NCI-H1105 (cell line): Measurements from ENCODE around the gene AP1S3.
A peak's percentile ranks its signal among the peaks of the same experiment; 100 is the strongest.
"Not testable (repeated sequence)": the region's sequence is repeated elsewhere in the genome, so short reads cannot be mapped to it uniquely, and the experiment has no call there.

ENCODE experiments used
- DNase-seq: peaks from one replicate; lab custom pipeline; 2025; lab: John Stamatoyannopoulos, UW

AP1S3 gene

DNA sequence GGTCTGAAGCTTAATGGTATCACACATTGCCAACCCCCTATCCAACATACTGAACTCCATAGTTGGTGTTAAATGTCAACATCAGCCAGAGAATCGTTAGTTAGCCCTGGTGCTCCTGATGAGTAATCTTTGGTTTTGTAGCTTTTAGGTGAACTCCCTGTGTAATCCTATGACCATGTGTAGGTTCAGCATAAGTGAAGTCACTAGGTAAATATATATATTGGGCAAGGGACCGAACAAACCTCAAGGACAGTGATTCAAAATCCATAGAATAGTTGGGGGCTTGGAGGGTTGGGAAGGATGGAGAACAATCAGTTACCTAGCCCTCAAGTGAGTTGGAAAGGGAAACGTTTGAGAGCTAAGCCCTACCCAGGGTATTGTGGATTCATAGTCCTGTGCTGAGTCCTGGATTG, 16.0 kb upstream of the AP1S3 start:
- no peak for DNase-seq

DNA sequence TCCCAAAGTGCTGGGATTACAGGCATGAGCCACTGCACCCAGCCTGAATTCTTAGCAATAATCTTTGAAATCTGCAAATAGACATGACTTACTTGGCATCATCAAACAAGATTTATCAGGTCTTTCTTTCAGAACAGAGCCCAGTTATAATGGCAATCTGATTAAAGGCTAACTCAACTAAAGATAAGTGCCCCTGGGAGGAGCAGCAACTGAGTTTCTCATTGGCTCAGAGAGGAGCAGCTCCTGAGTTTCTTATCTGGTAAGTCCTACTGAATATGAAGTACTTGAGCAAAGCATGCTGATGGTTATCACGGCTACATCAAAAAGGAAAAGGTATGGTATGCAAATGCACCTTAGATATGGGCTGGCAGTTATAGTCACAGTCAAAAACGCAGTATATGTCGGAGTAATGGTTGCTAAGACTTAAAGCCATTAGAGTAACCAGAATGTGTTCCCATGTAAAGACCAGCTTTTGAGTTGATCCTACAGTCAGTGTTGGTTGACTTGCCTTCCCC, 15.0 kb upstream of the AP1S3 start:
- no peak for DNase-seq

DNA sequence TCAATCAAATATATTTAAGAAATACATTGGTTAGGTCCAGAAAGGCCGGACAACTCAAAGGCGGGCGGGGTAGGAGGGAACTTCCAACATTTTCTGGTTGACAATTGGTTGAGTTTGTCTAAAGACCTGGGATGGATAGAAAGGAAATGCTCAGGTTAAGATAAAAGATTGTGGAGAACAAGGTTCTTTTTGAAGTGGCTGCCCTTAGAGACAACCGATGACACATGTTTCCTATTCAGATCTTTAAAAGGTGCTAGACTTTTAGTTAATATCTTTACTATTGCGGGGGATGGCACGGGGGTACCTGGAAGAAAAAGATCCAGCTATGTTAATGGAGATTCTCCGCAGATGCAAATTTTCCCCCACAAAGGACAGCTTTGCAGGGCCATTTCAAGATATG, 10.0 kb upstream of the AP1S3 start:
- DNase-seq, result no peak

DNA sequence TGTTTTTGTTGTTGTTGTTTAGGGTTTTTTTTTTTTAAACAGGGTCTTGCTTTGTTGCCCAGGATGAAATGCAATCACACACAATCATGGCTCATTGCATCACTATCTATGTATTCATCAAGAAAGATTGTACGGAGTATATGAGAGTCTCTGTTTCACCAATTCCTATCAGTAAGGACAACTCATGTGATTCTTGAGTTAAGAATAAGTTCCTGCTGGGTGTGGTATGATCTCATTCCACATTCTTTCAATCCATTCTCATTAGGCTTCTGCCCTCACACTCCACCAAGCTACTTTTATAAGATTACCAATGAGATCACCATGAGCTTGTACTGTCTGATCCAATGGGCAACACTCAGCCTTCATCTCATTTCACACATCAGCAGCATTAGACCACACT, 9.1 kb upstream of the AP1S3 start:
- no peak for DNase-seq

DNA sequence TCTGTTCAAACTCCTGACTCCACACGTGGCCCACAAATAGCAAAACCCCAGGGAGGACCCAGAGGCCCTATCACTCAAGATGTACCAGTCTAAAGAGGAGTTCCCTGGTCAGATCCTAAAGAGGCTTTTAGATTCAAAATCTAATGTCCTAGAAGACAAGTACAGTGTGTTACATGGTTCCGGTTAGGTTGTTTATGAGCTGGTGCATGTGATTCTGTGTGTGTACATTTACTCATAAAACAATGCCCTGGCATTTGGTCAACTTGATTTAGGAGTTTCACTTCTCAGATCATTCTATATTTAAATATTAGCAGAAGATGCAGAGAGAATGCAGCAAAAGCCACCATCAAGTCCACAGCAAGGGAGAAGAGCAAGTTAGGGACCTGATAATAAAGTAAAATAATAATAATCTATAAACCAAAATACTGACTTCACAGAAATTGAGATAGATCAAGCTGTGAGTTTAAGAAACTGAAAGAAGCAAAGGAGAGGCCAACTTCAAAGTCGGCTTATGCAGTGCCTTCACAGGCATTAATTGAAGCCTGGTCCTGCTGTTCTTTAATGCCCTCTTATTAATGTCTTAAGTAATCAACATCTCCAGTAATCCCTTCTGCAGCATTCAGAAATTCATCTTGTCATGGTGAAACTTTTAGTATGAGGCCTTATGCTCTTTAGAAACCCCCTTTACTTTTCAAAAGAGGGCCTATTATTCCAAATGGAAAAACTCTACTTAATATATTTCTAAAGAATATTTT, 4.2 kb upstream of the AP1S3 start:
- no peak for DNase-seq

DNA sequence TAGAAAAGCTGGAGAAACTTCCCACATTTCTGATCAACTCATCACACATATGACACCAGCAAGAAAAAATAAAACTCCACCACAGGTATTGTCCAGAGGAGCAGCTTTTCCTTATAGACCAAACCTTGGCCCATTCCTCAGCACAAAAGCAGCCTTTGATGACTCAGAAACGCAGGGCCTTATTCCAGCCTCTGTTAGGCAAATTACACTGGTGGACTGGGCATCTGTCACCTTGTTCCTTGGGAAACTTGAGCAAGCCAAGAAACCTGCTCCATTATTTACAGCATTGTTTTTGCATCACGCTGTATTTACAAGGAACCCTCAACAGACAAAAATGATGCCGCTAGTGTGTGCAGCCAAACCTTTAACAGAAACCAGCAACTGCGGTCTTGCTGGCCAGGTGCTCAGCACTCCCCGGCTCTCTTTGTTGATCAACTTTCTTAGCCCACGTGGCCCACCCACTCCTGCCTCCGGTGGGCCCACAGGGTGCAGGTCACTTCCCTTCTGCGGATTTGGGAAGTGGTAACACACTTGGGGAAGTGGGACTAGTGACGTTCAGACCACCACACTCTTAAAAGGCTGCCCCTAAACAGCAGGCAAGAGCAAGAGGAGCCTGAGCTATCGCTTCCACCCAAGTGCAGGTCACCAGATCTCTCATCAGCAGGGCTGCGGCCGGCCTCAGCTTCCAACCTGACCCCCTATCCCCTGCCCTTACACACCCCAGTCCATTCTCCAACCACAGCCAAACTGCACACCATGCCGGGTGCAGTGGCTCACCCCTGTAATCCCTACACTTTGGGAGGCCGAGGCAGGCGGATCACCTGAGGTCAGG, 1.5 kb downstream of the AP1S3 start:
- no peak for DNase-seq

DNA sequence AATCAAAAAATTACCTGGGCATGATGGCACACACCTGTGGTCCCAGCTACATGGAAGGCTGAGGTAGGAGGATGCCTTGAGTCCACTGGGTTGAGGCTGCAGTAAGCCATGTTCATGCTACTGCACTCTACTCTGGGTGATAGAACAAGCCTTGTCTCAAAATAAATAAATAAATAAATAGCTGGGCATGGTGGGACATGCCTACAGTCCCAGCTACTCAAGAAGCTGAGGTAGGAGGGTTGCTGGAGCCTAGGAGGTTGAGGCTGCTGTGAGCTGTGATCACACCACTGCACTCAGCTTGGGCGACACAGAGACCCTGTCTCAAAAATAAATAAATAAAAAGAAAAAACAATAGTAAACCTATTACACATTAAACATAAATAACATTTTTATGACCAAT, 3.0 kb downstream of the AP1S3 start:
- DNase-seq, result no peak

DNA sequence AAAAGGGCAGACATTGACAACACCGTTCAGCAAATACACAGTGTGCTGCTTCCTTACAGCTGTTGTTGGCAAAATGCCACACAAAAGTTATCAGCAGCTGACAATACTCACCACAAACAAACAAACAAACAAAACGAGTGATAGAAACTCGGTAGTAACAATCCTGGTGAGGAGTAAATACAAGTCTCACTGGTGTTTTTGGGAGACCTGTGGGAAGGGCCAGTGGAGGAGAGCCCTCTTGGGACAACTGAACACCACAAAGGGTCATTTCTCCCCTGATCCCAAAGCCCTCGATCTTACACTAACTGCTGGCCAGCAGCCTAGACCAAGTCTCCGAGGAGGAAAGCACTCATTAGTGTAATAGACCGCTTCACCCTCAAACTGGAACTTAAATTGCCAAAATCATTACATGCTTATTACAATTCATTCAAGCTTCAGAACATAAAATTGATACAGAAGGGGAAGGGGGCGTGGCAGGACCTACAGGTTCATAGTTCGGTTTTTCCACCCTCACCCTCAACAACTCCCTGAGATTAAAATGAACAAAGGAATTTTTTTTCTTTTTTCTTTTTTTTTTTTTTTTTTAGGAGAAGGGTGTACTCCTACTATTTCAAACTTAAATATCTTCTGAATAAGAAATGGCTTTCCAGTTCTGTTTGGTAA, 5.0 kb downstream of the AP1S3 start:
- DNase-seq, result peak; percentile 39

DNA sequence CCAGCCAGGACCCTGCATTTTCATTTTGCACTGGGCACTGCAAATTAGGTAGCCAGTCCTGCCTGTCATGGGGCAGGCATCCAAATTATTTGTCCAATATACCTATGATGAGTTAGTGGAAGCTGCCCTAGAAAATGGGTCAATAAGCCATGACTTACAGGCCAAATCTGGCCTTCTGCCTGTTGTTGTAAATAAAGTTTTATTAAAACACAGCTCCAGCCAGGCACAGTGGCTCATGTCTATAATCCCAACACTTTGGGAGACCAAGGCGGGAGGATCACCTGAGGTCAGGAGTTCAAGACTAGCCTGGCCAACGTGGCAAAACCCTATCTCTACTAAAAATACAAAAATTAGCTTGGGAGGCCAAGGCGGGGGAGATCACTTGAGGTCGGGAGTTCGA, 8.3 kb downstream of the AP1S3 start:
- no peak for DNase-seq

DNA sequence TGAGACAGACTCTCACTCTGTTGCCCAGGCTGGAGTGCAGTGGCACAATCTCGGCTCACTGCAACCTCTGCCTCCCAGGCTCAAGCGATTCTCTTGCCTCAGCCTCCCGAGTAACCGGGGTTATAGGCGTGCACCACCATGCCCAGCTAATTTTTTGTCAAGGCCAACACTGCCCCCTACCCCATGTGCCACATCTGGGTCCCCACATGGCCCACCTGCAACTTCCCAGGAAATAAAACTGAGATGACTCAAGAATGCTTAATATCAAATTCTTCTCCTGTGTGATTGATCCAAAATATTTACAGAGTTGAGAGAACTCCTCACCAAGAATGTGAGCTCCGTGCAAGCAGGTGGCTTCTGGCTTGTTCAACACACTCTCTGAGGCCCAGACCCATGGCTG, 9.1 kb downstream of the AP1S3 start:
- DNase-seq, result no peak

DNA sequence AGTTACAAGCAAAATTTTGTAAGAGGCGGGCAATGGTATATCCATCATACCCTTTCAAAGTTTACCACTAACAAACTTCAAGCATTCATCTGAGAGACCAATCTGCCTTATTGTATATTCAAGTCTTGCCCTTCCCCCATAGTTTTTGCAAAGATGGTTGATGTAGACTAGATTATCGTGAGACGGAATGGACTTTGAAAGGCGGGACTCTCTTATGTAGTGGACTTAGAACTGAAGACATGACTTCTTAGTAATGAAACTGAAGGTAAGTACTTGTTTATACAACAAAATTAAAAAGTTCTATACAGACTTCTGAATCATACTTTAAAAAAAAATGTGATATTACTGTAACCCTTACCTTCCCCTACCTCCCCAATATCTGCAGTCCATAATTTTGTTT, 10.4 kb downstream of the AP1S3 start:
- DNase-seq, result no peak

DNA sequence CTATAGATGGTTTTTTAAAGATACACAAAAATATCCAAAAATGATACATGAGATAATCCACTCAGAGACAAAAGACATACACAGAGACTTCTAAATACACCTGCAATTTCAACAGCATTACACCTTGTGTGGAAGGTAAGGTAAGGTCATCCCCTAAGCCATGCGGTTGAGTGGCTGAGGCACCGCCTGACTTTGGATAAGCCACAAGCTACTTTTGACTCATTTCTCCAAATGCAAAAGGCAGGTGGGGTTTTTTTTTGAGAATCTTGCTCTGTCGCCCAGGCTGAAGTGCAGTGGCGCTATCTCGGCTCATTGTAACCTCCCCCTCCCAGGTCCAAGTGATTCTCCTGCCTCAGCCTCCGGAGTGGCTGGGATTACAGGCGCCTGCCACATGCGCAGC, 13.1 kb downstream of the AP1S3 start:
- no peak for DNase-seq

DNA sequence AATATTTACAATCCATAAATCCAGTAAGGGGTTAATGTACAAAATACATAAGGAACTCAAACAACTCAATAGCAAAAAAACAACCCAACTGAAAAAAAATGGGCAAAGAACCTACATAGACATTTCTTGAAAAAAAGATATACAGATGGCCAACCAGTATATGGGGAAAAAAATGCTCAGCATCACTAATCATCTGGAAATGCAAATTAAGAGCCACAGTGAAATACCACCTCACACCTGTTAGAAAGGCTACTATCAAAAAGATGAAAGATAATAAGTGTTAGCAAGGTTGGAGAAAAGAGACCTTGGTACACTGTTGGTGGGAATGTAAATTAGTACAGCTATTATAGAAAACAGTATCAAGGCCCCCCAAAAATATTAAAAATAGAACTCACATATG, 14.6 kb downstream of the AP1S3 start:
- DNase-seq, result no peak

DNA sequence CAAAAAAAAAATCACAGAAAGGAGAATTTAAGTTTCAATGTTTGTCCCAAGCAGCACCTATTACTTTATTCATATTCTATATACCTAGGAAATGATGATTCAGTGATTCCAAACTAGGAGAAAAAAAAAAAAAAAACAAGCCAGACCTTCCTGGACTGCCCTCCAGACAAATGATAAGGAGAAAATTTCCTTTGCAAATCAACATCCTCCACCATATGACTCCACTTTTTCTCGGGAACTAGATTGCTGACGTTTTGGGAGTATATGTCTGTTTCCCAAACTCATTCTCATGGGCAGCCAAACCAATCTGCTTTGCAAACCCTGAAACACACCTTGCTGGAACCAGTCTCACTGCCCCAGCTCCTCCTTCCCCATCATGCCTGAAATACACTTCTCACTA, 16.8 kb downstream of the AP1S3 start:
- no peak for DNase-seq

DNA sequence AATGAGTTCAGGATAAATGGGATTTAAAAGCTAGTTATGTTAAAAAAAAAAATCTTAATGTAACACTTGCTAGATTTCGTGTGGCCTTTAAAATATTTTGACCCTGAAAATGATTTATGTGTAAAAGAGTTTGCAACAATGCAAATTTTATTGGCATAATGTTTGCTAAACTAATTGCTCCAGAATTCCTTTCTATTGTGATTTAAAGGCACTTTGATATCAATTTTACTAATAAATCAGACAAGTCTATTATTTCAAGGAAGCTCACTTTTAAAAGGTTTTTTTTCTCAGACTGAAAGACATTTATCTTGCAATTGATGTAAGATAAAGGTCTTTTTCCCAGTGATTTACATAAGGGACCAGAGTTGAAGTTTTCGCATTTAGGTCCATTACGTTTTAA, 17.5 kb downstream of the AP1S3 start:
- no peak for DNase-seq

DNA sequence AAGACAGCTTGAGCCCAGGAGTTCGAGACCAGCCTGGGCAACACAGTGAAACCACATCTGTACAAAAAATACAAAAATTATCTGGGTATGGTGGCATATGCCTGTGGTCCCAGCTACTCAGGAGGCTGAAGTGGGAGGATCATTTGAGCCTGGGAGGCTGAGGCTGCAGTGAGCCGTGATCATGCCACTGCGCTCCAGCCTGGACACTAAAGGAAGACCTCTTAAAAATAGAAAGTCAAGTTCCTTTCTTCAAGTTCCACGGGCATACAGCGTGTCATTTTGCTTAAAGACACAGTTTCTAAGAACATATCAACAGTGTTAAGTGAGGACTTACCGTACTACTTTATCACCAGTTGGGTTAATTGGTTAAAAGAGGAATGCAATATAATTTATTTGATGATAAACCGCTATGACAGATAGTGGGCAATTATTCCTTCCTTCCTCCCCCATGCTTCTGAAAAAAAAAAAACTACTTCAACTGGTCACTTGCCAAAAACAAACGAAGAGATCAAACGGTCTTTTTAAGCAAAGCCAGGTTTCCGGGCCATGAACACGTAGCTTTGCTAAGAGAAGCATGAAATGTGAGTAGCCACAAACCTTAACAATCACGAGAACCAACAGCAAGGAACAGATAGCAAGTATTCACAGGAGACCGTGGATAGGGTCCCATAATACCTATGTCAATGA, 21.4 kb downstream of the AP1S3 start:
- DNase-seq, result no peak

DNA sequence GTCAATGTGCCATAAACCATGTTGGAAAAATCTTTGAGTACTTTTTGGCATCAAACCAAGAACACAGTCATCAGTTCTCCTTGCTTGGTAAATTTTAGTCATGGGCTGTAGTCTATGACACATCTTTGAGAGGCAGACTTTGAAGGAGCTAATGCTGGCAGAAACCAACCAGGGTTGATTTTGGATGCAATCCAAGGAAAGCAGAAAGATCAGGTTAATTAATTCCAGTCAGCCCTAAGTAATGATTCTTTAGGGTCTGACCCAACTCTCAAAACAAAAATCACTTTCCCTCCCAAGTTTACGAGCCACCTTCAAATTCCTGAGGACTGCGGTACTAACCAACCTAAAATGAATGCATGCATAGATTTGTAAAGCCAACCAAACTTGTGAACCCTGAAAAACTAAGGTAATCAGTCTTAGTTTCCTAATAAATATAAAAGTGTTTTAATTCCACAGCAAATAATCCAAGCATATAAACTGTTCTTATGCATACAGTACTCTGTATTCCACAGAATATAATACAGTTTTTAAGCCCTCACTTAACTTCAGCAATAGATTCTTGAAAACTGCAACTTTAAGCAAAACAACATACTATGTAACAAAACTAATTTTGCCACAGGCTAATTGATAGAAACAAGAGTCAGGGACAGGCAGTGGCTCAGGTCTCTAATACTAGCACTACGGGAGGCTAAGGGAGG, 22.0 kb downstream of the AP1S3 start:
- DNase-seq, result peak; percentile 46

DNA sequence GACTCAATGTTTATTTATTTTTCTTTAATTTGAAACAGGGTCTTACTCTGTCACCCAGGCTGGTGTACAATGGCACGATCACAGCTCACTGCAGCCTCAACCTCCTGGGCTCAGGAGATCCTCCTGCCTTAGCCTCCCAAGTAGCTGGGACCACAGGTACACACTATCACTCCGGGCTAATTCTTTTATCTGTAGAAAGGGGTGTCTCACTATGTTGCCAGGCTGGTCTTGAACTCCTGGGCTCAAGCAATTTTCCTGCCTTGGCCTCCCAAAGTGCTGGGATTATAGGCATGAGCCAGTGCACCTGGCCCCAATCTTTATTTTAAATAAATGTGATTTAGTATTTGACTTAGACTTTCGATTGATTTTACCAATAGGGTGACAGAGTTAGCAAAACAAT, 22.6 kb downstream of the AP1S3 start:
- not testable (repeated sequence) for DNase-seq

DNA sequence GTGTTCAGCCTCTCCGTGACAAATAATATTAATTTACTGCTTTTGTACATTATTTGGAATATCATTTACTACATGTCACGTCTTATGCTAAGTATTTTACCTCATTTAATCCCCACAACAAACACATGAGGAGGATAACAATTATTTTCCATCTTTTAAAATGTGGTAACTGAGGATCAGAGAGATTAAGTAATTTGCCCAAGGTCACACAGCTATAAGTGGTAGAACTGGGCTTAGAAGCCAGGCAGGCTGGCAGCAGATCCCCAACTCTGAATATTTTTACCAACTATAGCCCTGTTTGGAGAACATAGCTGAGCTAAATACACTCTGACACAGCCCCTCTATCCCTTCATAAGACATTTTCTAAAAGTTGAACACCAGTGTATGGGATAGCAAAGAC, 24.1 kb downstream of the AP1S3 start:
- no peak for DNase-seq

DNA sequence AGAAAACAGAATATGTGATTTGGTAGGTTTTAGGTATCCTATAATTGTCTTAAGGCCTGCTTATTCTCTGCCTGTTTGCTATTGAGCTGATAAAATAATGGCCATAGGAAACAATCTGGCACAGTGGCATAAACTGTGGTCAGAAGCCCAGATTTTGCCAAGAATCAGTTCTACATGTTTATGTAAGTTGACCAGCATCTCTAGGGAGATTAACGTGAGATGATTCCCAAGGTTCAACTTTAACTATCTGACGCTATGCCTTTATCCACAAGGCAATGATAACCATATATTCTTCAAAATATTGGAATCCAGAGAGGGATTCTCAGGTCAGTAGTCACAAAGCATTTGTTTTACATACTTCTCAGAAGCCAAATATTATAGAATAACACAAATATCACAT, 25.6 kb downstream of the AP1S3 start:
- no peak for DNase-seq

DNA sequence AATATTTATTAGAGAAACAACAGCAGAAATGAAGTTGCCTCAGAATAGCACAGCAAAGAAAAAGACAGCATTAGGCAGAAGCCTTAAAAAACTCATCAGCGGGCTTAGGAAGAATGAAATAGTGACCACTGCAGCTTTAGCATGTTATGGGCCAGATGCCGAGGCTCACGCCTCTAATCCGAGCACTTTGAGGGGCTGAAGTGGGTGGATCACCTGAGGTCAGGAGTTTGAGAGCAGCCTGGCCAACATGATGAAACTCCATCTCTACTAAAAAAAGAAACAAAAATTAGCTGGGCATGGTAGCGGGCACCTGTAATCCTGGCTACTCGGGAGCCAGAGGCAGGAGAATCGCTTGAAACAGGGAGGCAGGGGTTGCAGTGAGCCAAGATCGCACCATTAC, 32.4 kb downstream of the AP1S3 start:
- DNase-seq, result no peak

DNA sequence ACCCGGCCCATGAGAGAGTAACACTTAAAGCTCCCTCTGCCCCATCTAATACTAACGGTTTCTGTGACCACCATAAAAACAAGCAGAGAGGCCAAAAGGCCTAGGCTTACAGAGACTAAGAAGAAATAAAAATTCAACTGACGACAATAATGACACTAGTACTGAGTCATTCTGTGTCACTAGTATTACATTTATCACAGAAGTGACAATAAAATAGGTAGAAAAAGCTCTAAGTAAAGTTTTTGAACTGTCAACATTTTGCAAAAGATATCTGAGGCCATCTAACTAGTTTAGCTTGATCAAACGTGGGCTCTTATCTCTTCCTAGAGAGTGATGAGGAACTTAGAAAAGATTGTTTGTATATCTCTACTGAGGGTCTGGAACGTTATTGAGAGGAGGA, 35.6 kb downstream of the AP1S3 start:
- DNase-seq, result no peak
